ENCODE results near the gene GALNT9.

DNA sequence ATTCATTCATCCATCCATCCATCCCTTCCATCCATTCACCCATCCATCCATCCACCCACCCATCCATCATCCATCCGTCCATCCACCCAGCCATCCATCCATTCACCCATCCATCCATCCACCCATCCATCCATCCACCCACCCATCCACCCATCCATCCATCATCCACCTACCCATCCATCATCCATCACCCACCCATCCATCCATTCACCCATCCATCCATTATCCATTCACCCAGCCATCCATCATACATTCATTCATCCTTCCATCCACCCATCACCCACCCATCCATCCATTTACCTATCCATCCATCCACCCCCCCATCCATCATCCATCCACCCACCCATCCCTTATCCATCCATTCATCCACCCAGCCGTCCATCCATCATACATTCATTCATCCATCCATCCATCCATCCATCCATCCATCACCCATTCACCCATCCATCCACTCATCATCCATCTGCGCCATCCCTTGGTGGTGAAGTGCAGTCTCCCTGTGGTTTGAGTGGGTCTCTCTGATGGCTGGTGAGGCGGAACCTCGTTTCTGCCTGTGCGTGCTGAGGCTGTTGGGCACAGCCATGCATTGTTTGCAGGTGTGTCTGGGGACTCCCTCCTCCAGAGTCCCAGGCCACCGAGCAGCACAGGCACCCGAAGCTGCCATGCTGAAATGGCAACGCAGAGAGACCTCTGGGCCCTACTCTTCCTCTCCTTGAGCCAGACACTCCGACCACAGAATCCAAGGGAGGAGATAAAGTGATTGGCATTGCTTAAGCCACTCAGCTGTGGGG lies 162.4 kb downstream of the GALNT9 start:
- TF ChIP-seq, protein P1, sequence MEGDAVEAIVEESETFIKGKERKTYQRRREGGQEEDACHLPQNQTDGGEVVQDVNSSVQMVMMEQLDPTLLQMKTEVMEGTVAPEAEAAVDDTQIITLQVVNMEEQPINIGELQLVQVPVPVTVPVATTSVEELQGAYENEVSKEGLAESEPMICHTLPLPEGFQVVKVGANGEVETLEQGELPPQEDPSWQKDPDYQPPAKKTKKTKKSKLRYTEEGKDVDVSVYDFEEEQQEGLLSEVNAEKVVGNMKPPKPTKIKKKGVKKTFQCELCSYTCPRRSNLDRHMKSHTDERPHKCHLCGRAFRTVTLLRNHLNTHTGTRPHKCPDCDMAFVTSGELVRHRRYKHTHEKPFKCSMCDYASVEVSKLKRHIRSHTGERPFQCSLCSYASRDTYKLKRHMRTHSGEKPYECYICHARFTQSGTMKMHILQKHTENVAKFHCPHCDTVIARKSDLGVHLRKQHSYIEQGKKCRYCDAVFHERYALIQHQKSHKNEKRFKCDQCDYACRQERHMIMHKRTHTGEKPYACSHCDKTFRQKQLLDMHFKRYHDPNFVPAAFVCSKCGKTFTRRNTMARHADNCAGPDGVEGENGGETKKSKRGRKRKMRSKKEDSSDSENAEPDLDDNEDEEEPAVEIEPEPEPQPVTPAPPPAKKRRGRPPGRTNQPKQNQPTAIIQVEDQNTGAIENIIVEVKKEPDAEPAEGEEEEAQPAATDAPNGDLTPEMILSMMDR (IDR thresholded peaks at IDR 0.05; ENCODE audit: poor library complexity) = no peak
- no peak for TF ChIP-seq EZH2phosphoT487 (IDR thresholded peaks at IDR 0.05; ENCODE audit: low read depth, severe bottlenecking, unreplicated experiment)

All from hepatocyte (in vitro differentiated cells).